HS-27A (cell line): ENCODE data around the gene CCDC148.

Experiments used
- DNase-seq: peaks from one replicate; pipeline ENCODE4 v3.0.0-alpha.2; 2012; ENCODE audit warnings: low read depth, missing footprints

The CCDC148 gene

GRCh38 chr2:158172719-158173118 lies 283.8 kb downstream of the CCDC148 start:
- DNase-seq, result no peak

- DNase-seq, result no peak
These were observed 302.0 kb downstream of the CCDC148 start for GRCh38 chr2:158154596-158154995.

- DNase-seq, result no peak
These were observed 303.1 kb downstream of the CCDC148 start for GRCh38 chr2:158153270-158154015.

- no peak for DNase-seq
These were observed 311.5 kb downstream of the CCDC148 start for GRCh38 chr2:158144914-158145625.

GRCh38 chr2:158143703-158144360 lies 312.7 kb downstream of the CCDC148 start:
- DNase-seq, result no peak

- no peak for DNase-seq
These were observed 313.8 kb downstream of the CCDC148 start for GRCh38 chr2:158142568-158143332.

GRCh38 chr2:158142165-158142564 lies 314.4 kb downstream of the CCDC148 start:
- DNase-seq, result no peak

GRCh38 chr2:158140201-158140600 lies 316.4 kb downstream of the CCDC148 start:
- DNase-seq, result no peak

- no peak for DNase-seq
These were observed 318.3 kb downstream of the CCDC148 start for GRCh38 chr2:158138255-158138654.

GRCh38 chr2:158135096-158135495 lies 321.5 kb downstream of the CCDC148 start:
- no peak for DNase-seq

- DNase-seq, result no peak
These were observed 321.9 kb downstream of the CCDC148 start for GRCh38 chr2:158134655-158135054.

GRCh38 chr2:158134055-158134454 lies 322.5 kb downstream of the CCDC148 start:
- DNase-seq, result no peak

GRCh38 chr2:158131919-158132566 lies 324.5 kb downstream of the CCDC148 start:
- DNase-seq, result no peak

GRCh38 chr2:158131483-158131912 lies 325.1 kb downstream of the CCDC148 start:
- DNase-seq, result no peak

- no peak for DNase-seq
These were observed 325.6 kb downstream of the CCDC148 start for GRCh38 chr2:158130832-158131473.

- no peak for DNase-seq
These were observed 327.5 kb downstream of the CCDC148 start for GRCh38 chr2:158129037-158129436.

GRCh38 chr2:158128168-158128973 lies 328.2 kb downstream of the CCDC148 start:
- DNase-seq, result no peak

GRCh38 chr2:158127380-158127804 lies 329.2 kb downstream of the CCDC148 start:
- no peak for DNase-seq

GRCh38 chr2:158125756-158126498 lies 330.6 kb downstream of the CCDC148 start:
- no peak for DNase-seq
